Activated T-cell treated with anti-CD3 and anti-CD28 coated beads for 24 hours (primary cell): ENCODE results near the gene TPK1.

Source experiments
- DNase-seq: peaks from one replicate; pipeline ENCODE4 v3.0.0-alpha.2; 2020; ENCODE audit warnings: low read depth

TPK1 gene

GRCh38 chr7:144407266-144407931, 428.5 kb downstream of the TPK1 start:
- DNase-seq = no peak

GRCh38 chr7:144404946-144405345, 430.9 kb downstream of the TPK1 start:
- DNase-seq = no peak

- DNase-seq = no peak
Observed at GRCh38 chr7:144403649-144404061, 432.2 kb downstream of the TPK1 start, which contains the start of gene NOBOX. Gene NOBOX, minus strand, starts transcription at chr7:144403693.

GRCh38 chr7:144403102-144403501, 432.8 kb downstream of the TPK1 start:
- DNase-seq = no peak
